Activated naive CD4-positive, alpha-beta T cell treated with anti-CD3 and anti-CD28 coated beads, Interleukin-2, amount 50 U/mL, for 24 hours (primary cell): ENCODE measurements around the gene NUAK1.

ENCODE experiments used
- H3K27ac Mint-ChIP-seq: one replicate; pipeline ENCODE4 v1.8.0; 2021; ENCODE audit warnings: mild to moderate bottlenecking, mixed read lengths
- H3K27me3 Mint-ChIP-seq: one replicate; pipeline ENCODE4 v1.8.0; 2021; ENCODE audit warnings: mixed read lengths
- H3K36me3 Mint-ChIP-seq: one replicate; pipeline ENCODE4 v1.8.0; 2021; ENCODE audit warnings: mixed read lengths
- H3K4me1 Mint-ChIP-seq: one replicate; pipeline ENCODE4 v1.8.0; 2021; ENCODE audit warnings: mixed read lengths
- H3K4me3 Mint-ChIP-seq: one replicate; pipeline ENCODE4 v1.8.0; 2021; ENCODE audit warnings: mild to moderate bottlenecking, mixed read lengths
- H3K9me3 Mint-ChIP-seq: one replicate; pipeline ENCODE4 v1.8.0; 2021; ENCODE audit warnings: mixed read lengths

NUAK1 gene

GRCh38 chr12:106013941-106014340 is 124.8 kb downstream of the NUAK1 start:
- H3K9me3 Mint-ChIP-seq, result peaks cover 8% of the 10 kb centered on the region
- no peaks in the 10 kb centered on the region for H3K36me3 Mint-ChIP-seq
- H3K27me3 Mint-ChIP-seq, result peaks cover 1% of the 10 kb centered on the region
- H3K4me3 Mint-ChIP-seq, result no peak overlapping the region
- no peak overlapping the region for H3K27ac Mint-ChIP-seq
- no peaks in the 10 kb centered on the region for H3K4me1 Mint-ChIP-seq
